Measurements from ENCODE around the gene TMEM256. TPM values are rescaled to one million over a fixed set of nuclear protein-coding genes. Genes with fewer than 3 reads are reported as not detected.

The TMEM256 gene
- polyA plus RNA-seq, 2 of the 4 experiments (the other 2 are of a cell fraction) = 127 to 164 TPM

DNA sequence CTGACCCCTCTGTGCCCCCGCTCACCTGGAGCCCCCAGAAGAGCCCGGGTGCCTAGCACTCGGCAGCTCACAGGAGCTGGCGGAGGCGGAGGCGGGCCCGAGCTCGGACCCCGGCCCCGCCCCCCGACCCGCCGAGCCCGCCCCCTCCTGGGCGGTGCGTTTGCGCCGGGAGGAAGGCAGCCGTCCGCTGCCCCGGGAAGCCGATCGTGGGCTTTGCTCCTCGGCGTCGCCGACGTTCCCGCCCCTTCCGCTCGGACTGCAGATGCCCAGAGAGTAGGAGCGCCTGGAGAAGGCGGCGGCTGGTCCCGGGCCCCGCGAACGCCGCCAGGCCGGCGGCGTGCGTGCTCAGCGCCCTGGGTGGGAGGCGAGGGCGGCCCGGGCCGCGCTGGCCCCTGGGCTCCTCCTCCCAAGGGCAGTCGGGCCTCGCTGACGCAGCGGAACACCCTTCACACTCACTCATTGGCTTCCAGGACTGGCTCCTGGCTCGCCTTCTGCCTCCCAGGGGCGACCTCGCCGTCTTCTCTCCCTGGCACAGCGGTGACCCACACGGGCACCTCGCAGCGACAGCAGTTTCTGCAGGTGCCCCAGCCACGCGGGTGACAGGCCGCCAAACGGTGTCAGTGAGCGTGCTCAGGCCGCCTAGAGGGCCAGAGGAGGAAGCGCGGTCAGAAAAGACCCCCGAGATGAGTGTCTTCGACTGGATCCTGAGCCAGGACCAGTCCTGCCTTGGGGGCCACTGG is 9.3 kb downstream of the TMEM256 start, which contains the start of gene PLSCR3:
Gene PLSCR3 (minus strand): TSS at position 74 of the 740 bp plus-strand sequence. CDS start 415 bp downstream, outside the sequence.
- Histone ChIP-seq H3K4me1 (peaks cover 10% of the 10 kb centered on the region; the same call in 1 of the 3 replicates), H3K9me3 (no peaks in the 10 kb centered on the region), H3K4me2 (peak within 1 kb of the TSS; percentile 88), H3K4me3 (peak within 1 kb of the TSS; percentile 71), H3K27ac (peak within 1 kb of the TSS; percentile 83 to 92)
- FAIRE-seq = peak; percentile 72
- WGBS (ENCODE audit: missing lambda C conversion rate) = 2% methylated on average over 39 of the region's 71 CpGs
- ATAC-seq = peak; percentile 90 to 91
- DNase-seq (ENCODE audit: low read depth in 1 of 2, low spot score in 1 of 2) = peak; percentile 83 to 91
- ChIA-PET CTCF (interaction anchor here (0.7 to 17.1 kb wide), 7 partner anchors 8 to 166 kb away, joined by 3 to 139 read pairs (median 6); partner anchors contain the start of genes KCTD11, TMEM102, TMEM256 and TMEM95), POLR2A (interaction anchor here (0.6 to 2.9 kb wide), 12 partner anchors 9 to 166 kb away, joined by 3 to 26 read pairs (median 4); partner anchors contain the start of genes KCTD11, NEURL4, POLR2A and TMEM102)
- TF ChIP-seq TP53 (CRISPR knock-in tag; IDR thresholded peaks at IDR 0.05) (0 out of 2 replicates have a peak, but pooled peaks have one; percentile 46), ZC3H11A (IDR thresholded peaks at IDR 0.05) (no peak), CBX2 (IDR thresholded peaks at IDR 0.05; ENCODE audit: borderline replicate concordance, low read depth) (no peak), PHF8 (IDR thresholded peaks at IDR 0.05; ENCODE audit: borderline replicate concordance, low read depth) (peak; percentile 71; the same call in 1 of the 2 replicates), NR3C1 (IDR thresholded peaks at IDR 0.05) (no peak), HOXB5 (CRISPR knock-in tag; IDR thresholded peaks at IDR 0.05) (peak; percentile 80; the same call in 1 of the 2 replicates), HOXB13 (CRISPR knock-in tag; IDR thresholded peaks at IDR 0.05; ENCODE audit: low read depth) (peak; percentile 85), MAFK (IDR thresholded peaks at IDR 0.05; ENCODE audit: partially characterized antibody) (peak; percentile 94), RAD21 (conservative IDR thresholded peaks at IDR 0.05 in 1 of 2, IDR thresholded peaks at IDR 0.05 in 1 of 2) (no peak; a peak in 1 of 5 replicates), EHF (CRISPR knock-in tag; IDR thresholded peaks at IDR 0.05) (peak; percentile 63; the same call in 1 of the 2 replicates), JUN (IDR thresholded peaks at IDR 0.05) (peak; percentile 87 to 93; a peak in 4 of 5 replicates), POLR2A (IDR thresholded peaks at IDR 0.05; ENCODE audit: low read length) (peak; percentile 93), MYC (IDR thresholded peaks at IDR 0.05; ENCODE audit: borderline replicate concordance, low read length) (peak; percentile 70; the same call in 1 of the 2 replicates), CTCF (IDR thresholded peaks at IDR 0.05) (peak; percentile 28), RFX5 (IDR thresholded peaks at IDR 0.05) (0 out of 2 replicates have a peak, but pooled peaks have one; percentile 64)
- TF ChIP-seq, protein P1, sequence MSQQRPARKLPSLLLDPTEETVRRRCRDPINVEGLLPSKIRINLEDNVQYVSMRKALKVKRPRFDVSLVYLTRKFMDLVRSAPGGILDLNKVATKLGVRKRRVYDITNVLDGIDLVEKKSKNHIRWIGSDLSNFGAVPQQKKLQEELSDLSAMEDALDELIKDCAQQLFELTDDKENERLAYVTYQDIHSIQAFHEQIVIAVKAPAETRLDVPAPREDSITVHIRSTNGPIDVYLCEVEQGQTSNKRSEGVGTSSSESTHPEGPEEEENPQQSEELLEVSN (IDR thresholded peaks at IDR 0.05; ENCODE audit: borderline replicate concordance, low read depth) = peak; percentile 85
- TF ChIP-seq, protein P2, sequence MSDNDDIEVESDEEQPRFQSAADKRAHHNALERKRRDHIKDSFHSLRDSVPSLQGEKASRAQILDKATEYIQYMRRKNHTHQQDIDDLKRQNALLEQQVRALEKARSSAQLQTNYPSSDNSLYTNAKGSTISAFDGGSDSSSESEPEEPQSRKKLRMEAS (IDR thresholded peaks at IDR 0.05) = peak; percentile 86
- TF ChIP-seq, protein P3, sequence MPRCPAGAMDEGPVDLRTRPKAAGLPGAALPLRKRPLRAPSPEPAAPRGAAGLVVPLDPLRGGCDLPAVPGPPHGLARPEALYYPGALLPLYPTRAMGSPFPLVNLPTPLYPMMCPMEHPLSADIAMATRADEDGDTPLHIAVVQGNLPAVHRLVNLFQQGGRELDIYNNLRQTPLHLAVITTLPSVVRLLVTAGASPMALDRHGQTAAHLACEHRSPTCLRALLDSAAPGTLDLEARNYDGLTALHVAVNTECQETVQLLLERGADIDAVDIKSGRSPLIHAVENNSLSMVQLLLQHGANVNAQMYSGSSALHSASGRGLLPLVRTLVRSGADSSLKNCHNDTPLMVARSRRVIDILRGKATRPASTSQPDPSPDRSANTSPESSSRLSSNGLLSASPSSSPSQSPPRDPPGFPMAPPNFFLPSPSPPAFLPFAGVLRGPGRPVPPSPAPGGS (IDR thresholded peaks at IDR 0.05) = peak; percentile 97
- TF ChIP-seq, protein P4, sequence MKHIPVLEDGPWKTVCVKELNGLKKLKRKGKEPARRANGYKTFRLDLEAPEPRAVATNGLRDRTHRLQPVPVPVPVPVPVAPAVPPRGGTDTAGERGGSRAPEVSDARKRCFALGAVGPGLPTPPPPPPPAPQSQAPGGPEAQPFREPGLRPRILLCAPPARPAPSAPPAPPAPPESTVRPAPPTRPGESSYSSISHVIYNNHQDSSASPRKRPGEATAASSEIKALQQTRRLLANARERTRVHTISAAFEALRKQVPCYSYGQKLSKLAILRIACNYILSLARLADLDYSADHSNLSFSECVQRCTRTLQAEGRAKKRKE (CRISPR knock-in tag; IDR thresholded peaks at IDR 0.05; ENCODE audit: low read depth) = 0 out of 2 replicates have a peak, but pooled peaks have one; percentile 48
